Epithelial cell of proximal tubule (primary cell): ENCODE results near the gene KIAA1217. TPM values are rescaled to one million over a fixed set of nuclear protein-coding genes. Genes with fewer than 3 reads are reported as not detected.

ENCODE experiments used
- DNase-seq: peaks from one replicate; pipeline ENCODE4 v3.0.0-alpha.2; 2011; ENCODE audit warnings: low read depth
- H3K4me3 ChIP-seq: 2 replicates; pipeline ENCODE4 v1.5.1; 2011; ENCODE audit warnings: low read depth, mild to moderate bottlenecking, low read length
- total RNA-seq: library from RNA; depleted of rRNA; stranded (reverse); fragments of >200 nt; gene quantifications from 2 replicates; pipeline ENCODE4 v1.2.3, GENCODE V29; 2015
- TF ChIP-seq, protein P1 (sequence below): conservative IDR thresholded peaks from 2 replicates; pipeline ENCODE4 v1.5.1; 2012; ENCODE audit warnings: low read depth, mild to moderate bottlenecking, low read length

Gene KIAA1217
- total RNA-seq, 1 donor from 2014 or later: 20.2 TPM

- TF ChIP-seq, protein P1, sequence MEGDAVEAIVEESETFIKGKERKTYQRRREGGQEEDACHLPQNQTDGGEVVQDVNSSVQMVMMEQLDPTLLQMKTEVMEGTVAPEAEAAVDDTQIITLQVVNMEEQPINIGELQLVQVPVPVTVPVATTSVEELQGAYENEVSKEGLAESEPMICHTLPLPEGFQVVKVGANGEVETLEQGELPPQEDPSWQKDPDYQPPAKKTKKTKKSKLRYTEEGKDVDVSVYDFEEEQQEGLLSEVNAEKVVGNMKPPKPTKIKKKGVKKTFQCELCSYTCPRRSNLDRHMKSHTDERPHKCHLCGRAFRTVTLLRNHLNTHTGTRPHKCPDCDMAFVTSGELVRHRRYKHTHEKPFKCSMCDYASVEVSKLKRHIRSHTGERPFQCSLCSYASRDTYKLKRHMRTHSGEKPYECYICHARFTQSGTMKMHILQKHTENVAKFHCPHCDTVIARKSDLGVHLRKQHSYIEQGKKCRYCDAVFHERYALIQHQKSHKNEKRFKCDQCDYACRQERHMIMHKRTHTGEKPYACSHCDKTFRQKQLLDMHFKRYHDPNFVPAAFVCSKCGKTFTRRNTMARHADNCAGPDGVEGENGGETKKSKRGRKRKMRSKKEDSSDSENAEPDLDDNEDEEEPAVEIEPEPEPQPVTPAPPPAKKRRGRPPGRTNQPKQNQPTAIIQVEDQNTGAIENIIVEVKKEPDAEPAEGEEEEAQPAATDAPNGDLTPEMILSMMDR: no peak
- no peak overlapping the region for H3K4me3 ChIP-seq
- no peak for DNase-seq
These were observed 333.7 kb downstream of the KIAA1217 start for GRCh38 chr10:24542314-24543270.

- no peak for DNase-seq
- H3K4me3 ChIP-seq: no peak overlapping the region
- TF ChIP-seq, protein P1: no peak
These were observed 335.8 kb downstream of the KIAA1217 start for GRCh38 chr10:24544776-24545175.

GRCh38 chr10:24545585-24545984, 336.6 kb downstream of the KIAA1217 start:
- H3K4me3 ChIP-seq: no peak overlapping the region
- TF ChIP-seq, protein P1: no peak
- no peak for DNase-seq

GRCh38 chr10:24550680-24551079, 341.7 kb downstream of the KIAA1217 start:
- H3K4me3 ChIP-seq: no peak overlapping the region
- TF ChIP-seq, protein P1: no peak
- no peak for DNase-seq

GRCh38 chr10:24551161-24551560, 342.2 kb downstream of the KIAA1217 start:
- DNase-seq: no peak
- TF ChIP-seq, protein P1: no peak
- no peak overlapping the region for H3K4me3 ChIP-seq

DNA sequence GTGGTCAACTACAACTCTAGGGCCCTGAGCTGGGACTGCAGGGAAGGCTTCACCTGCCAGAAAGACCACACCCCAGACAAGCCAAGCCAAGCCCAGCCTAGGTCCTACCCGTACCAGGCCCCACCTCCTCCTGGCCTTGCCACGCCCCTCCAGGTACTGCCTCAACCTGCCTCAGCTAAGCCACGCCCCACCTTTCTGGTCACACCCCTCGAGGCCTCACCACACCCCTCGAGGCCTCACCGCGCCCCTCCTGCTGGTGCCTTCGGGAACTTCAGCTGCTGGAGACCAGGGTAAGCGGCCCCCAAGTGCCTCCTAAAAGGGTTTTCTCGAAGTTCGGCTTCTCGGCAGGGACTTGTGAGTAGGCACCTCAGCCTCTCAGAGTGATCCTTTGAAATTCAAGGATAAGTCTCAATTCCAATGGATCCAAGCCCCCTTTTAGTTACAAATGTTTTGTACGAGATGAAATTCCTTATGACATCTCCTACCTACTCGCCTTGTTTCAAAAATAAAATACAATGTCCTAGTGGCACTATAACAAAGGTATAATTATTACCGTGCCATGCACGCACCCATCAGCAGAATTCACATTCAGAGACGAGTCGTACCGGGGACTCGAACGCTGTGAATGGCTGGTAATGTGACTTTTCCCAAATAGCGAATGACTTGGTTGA, 343.5 kb downstream of the KIAA1217 start:
- no peak for DNase-seq
- TF ChIP-seq, protein P1: peak; percentile 36
- no peak overlapping the region for H3K4me3 ChIP-seq
